ENCODE data around the gene GHITM. TPM values are rescaled to one million over a fixed set of nuclear protein-coding genes. Genes with fewer than 3 reads are reported as not detected.
"Not testable (repeated sequence)": the region's sequence is repeated elsewhere in the genome, so short reads cannot be mapped to it uniquely, and the experiment has no call there.

Gene GHITM
- total and polyA plus RNA-seq, 12 donors = 77.3 to 492 (median 266) TPM

DNA sequence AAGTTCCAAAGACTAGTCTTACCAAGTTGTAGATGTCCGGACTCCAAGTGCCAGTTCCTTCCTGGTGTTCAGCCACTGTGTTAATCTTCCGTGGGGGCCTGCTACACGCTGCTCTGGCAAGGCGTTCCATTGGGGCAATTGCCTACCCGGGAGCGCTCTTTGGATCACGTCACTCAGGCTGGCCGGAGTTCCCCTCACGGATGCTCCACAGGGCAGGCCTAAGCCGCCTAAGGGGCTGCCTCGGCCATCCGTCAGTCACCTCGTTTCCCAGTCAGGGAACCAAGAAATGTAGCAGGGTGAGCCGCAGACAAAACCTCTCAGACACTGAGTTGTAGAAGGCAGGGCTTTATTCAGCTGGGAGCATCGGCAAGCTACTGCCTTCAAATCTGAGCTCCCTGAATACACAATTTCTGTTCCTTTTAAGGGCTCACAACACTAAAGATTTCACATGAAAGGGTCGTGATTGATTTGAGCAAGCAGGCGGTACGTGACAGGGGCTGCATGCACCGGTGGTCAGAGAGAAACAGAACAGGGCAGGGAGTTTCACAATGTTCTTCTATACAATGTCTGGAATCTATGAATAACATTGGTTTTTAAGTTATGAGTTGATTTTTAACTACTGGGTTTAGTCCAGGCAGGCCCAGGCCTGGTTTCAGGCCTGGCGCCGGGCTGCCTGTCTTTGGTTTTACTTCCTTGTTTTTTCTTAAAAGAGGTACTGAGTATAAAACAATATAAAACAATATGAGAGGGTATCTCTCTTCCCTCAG is 32.6 kb downstream of the GHITM start:
- H3K4me3 ChIP-seq; H3K36me3 ChIP-seq (replicated peaks in 1 of 2); H3K4me1 ChIP-seq (replicated peaks in 1 of 2); H3K27me3 ChIP-seq; DNase-seq; intact Hi-C loops (cut with DNase I); H3K27ac ChIP-seq; H3K9me3 ChIP-seq (replicated peaks in 1 of 3): not testable (repeated sequence)
- WGBS, 4 donors = 82 to 85% (median 83%) methylated on average over 10 to 20 of the region's 21 CpGs

DNA sequence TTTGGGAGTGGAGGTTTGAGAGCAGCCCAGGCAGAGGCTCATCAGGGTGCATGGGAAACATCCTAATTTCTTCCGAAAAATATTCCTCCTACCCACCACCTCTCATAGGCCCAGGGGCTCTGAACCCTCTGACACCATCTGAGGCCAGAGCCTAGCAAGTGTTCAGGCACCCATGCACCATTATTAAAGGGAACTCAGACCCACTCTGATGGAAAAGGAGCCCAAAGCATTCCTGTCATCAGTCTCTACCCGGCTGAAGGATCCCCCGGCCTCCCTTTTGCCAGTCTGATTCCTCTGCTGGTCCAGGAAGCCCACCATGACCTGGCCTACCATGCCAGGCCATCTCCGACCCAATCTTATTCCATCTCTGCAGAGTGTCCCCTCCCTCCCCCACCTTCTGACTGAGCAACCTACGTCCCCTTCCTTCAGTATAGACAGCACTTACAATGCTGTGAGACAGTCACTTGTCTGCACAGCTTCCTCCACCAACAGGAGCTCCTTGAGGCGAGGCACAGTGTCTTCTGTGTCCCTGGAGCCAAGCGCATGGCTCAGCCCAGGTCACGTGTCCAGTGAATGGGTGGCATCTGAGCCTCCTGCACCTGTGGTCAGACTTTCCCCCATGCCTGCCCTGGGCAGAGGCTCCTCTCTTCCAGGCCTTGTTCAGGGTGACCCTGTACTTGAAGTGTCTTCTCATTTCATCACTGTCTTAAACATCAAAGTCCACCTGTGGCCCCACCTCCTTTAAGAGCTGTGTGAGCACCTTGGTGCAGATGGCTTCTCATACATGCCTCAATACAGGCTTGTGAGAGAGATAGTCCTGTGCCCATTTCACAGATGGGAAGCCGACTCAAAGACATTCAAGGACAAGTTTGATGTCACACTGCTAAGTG is 33.4 kb downstream of the GHITM start:
- H3K9me3 ChIP-seq (replicated peaks in 1 of 3) = no peaks in the 10 kb centered on the region
- no peak for TF ChIP-seq POLR2A (IDR thresholded peaks at IDR 0.05)
- TF ChIP-seq, protein P1, sequence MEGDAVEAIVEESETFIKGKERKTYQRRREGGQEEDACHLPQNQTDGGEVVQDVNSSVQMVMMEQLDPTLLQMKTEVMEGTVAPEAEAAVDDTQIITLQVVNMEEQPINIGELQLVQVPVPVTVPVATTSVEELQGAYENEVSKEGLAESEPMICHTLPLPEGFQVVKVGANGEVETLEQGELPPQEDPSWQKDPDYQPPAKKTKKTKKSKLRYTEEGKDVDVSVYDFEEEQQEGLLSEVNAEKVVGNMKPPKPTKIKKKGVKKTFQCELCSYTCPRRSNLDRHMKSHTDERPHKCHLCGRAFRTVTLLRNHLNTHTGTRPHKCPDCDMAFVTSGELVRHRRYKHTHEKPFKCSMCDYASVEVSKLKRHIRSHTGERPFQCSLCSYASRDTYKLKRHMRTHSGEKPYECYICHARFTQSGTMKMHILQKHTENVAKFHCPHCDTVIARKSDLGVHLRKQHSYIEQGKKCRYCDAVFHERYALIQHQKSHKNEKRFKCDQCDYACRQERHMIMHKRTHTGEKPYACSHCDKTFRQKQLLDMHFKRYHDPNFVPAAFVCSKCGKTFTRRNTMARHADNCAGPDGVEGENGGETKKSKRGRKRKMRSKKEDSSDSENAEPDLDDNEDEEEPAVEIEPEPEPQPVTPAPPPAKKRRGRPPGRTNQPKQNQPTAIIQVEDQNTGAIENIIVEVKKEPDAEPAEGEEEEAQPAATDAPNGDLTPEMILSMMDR (IDR thresholded peaks at IDR 0.05) = no peak
- no peak overlapping the region for H3K27ac ChIP-seq
- intact Hi-C loops (cut with DNase I) = no loop called here
- 84 to 91% (median 87%) methylated on average over 7 to 9 of the region's 9 CpGs for WGBS, 4 donors
- no peak overlapping the region for H3K4me3 ChIP-seq
- H3K4me1 ChIP-seq (replicated peaks in 1 of 2) = no peaks in the 10 kb centered on the region
- no peaks in the 10 kb centered on the region for H3K27me3 ChIP-seq
- DNase-seq = peak in 1 of 7 donors; percentile 15
- H3K36me3 ChIP-seq (replicated peaks in 1 of 2) = no peaks in the 10 kb centered on the region

DNA sequence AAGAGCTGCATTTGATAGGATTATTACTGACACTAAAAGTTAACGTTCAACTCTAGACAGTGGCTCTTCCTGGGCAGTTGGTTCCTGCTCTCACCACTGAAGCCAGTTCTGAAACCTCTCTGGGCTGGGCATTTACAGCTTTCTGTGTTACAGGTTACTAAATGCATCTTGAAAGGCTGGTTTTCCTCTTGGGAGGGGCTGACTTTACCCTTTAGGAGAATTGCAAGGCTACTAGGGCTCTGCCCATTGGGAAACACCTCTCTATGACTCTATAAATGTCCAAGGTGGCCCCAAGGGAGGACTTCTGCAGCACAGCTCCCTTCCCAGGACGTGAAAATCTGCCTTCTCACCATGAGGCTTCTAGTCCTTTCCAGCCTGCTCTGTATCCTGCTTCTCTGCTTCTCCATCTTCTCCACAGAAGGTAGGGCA is 34.2 kb downstream of the GHITM start, which contains the start of gene GPR15LG:
Gene GPR15LG, plus strand, starts transcription at position 301 of the 429 bp plus-strand sequence. Its CDS starts 51 bp downstream, at position 352.
- no peaks in the 10 kb centered on the region for H3K36me3 ChIP-seq (replicated peaks in 1 of 2)
- H3K4me1 ChIP-seq (replicated peaks in 1 of 2) = no peaks in the 10 kb centered on the region
- intact Hi-C loops (cut with DNase I) = no loop called here
- H3K9me3 ChIP-seq (replicated peaks in 1 of 3) = no peaks in the 10 kb centered on the region
- peak in 1 of 7 donors; percentile 2 for DNase-seq
- TF ChIP-seq POLR2A (IDR thresholded peaks at IDR 0.05) = no peak
- TF ChIP-seq, protein P1 (IDR thresholded peaks at IDR 0.05) = no peak
- WGBS, 4 donors = 71 to 78% (median 76%) methylated on average over 2 of the region's 2 CpGs
- no peak within 1 kb of the TSS for H3K4me3 ChIP-seq
- no peaks in the 10 kb centered on the region for H3K27me3 ChIP-seq
- no peak within 1 kb of the TSS for H3K27ac ChIP-seq

DNA sequence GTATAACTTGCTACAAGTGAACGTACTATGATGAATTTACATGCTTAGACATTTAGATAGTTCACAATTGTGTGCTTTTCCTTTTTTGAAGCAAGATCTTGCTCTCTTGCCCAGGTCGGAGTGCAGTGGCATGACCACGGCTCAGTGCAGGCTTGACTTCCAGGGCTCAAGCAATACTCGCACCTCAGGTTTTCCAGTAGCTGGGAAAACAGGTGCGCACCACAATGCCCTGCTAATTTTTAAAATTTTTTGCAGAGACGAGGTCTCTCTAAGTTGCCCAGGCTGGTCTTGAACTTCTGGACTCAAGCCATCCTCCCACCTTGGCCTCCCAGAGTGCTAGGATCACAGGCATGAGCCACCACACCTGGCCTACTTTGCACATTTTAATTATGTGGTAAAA is 36.1 kb downstream of the GHITM start:
- DNase-seq = peak in 2 of 7 donors; percentile 5 to 14
- 84 to 88% (median 85%) methylated on average over 6 of the region's 6 CpGs for WGBS, 4 donors
- Histone ChIP-seq H3K4me3 (no peak overlapping the region), H3K9me3 (replicated peaks in 1 of 3) (no peaks in the 10 kb centered on the region), H3K36me3 (replicated peaks in 1 of 2) (no peaks in the 10 kb centered on the region), H3K27me3 (no peaks in the 10 kb centered on the region), H3K27ac (no peak overlapping the region), H3K4me1 (replicated peaks in 1 of 2) (no peaks in the 10 kb centered on the region)
- no peak for TF ChIP-seq POLR2A (IDR thresholded peaks at IDR 0.05)
- TF ChIP-seq, protein P1 (IDR thresholded peaks at IDR 0.05) = no peak
- intact Hi-C loops (cut with DNase I) = no loop called here
